DND-41 (cell line): Measurements from ENCODE around the gene CCDC102B.

Source experiments
- ATAC-seq: fragments of 200-7000 bp; cut with Tn5 transposase; 3 replicates; pipeline ENCODE4 v1.9.1; 2021; ENCODE audit warnings: low read depth; ENCODE audit not compliant: insufficient read depth
- DNase-seq: peaks from one replicate; pipeline ENCODE4 v3.0.0-alpha.2; 2020
- H2AFZ ChIP-seq: 2 replicates; pipeline ENCODE4 v1.6.0; 2012; ENCODE audit warnings: low read depth, low read length
- H3K27ac ChIP-seq: 2 replicates; pipeline ENCODE4 v1.5.1; 2012; ENCODE audit warnings: low read length, inconsistent platforms
- H3K27me3 ChIP-seq: fragments of 200-600 bp; sonication (generic); 2 replicates; pipeline ENCODE4 v1.6.0; 2012; ENCODE audit warnings: low read length, mild to moderate bottlenecking, inconsistent platforms; ENCODE audit not compliant: insufficient read depth, poor library complexity
- H3K36me3 ChIP-seq: 2 replicates; pipeline ENCODE4 v1.5.1; 2012; ENCODE audit warnings: low read length, inconsistent platforms; ENCODE audit not compliant: insufficient read depth
- H3K4me1 ChIP-seq: 2 replicates; pipeline ENCODE4 v1.5.1; 2012; ENCODE audit warnings: mild to moderate bottlenecking, low read length; ENCODE audit not compliant: insufficient read depth
- H3K4me2 ChIP-seq: 2 replicates; pipeline ENCODE4 v1.6.0; 2012; ENCODE audit warnings: mild to moderate bottlenecking, moderate library complexity, low read length, inconsistent platforms; ENCODE audit not compliant: insufficient read depth
- H3K4me3 ChIP-seq, 2 experiments: fragments of 200-600 bp in 1 of 2; shearing (Covaris generic) in 1 of 2; 2 replicates each; pipeline ENCODE4 v1.5.1; 2012 to 2016; ENCODE audit warnings: inconsistent platforms in 2 of 2, low read length in 2 of 2, mild to moderate bottlenecking in 2 of 2, low read depth in 1 of 2, moderate library complexity in 1 of 2
- H3K79me2 ChIP-seq: 2 replicates; pipeline ENCODE4 v1.6.0; 2012; ENCODE audit warnings: low read length, inconsistent platforms; ENCODE audit not compliant: insufficient read depth
- H3K9ac ChIP-seq: 2 replicates; pipeline ENCODE4 v1.6.0; 2012; ENCODE audit warnings: low read depth, mild to moderate bottlenecking, inconsistent platforms, low read length, moderate library complexity
- H3K9me3 ChIP-seq: 2 replicates; pipeline ENCODE4 v1.5.1; 2012; ENCODE audit warnings: low read length, moderate library complexity, mild to moderate bottlenecking, inconsistent platforms; ENCODE audit not compliant: insufficient read depth, severe bottlenecking
- H4K20me1 ChIP-seq: 2 replicates; pipeline ENCODE4 v1.6.0; 2012; ENCODE audit warnings: low read length; ENCODE audit not compliant: insufficient read depth
- EZH2 ChIP-seq: IDR thresholded peaks from 3 replicates; pipeline ENCODE4 v1.6.1; 2012; ENCODE audit warnings: borderline replicate concordance, low read depth, mild to moderate bottlenecking, moderate library complexity, low read length, inconsistent platforms; ENCODE audit not compliant: severe bottlenecking
- TF ChIP-seq, protein P1 (sequence below): IDR thresholded peaks from 2 replicates; pipeline ENCODE4 v1.5.1; 2012; ENCODE audit warnings: borderline replicate concordance, low read length, moderate library complexity, mild to moderate bottlenecking; ENCODE audit not compliant: poor library complexity, severe bottlenecking; ENCODE audit errors: extremely low read depth

Gene CCDC102B

DNA sequence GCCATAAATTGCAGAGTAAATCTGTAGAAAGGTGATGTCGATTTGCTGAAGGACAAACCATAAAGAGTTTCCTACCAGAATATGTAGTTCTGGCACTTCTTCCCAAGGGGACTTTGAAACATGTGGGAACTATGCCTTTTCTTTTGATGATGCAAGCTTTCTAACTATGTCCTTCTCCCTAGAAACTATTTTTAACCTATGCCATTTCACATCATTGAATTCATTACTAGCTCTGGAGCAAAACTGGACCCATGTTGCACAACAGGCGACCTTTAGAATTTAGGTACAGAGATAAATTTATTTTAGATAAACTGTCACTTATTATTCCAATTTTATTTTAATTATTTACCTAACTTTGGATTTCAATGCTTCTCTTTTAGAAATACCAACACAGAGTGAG is 186.5 kb downstream of the CCDC102B start:
- ATAC-seq (no peak), DNase-seq (no peak)
- Histone ChIP-seq H3K27ac (no peak overlapping the region), H2AFZ (no peak overlapping the region), H3K36me3 (no peaks in the 10 kb centered on the region), H3K4me1 (no peaks in the 10 kb centered on the region), H3K79me2 (no peaks in the 10 kb centered on the region), H3K9me3 (no peaks in the 10 kb centered on the region), H3K9ac (no peak overlapping the region), H3K4me3 (no peak overlapping the region), H4K20me1 (no peaks in the 10 kb centered on the region), H3K27me3 (no peaks in the 10 kb centered on the region), H3K4me2 (no peak overlapping the region)
- TF ChIP-seq, protein P1, sequence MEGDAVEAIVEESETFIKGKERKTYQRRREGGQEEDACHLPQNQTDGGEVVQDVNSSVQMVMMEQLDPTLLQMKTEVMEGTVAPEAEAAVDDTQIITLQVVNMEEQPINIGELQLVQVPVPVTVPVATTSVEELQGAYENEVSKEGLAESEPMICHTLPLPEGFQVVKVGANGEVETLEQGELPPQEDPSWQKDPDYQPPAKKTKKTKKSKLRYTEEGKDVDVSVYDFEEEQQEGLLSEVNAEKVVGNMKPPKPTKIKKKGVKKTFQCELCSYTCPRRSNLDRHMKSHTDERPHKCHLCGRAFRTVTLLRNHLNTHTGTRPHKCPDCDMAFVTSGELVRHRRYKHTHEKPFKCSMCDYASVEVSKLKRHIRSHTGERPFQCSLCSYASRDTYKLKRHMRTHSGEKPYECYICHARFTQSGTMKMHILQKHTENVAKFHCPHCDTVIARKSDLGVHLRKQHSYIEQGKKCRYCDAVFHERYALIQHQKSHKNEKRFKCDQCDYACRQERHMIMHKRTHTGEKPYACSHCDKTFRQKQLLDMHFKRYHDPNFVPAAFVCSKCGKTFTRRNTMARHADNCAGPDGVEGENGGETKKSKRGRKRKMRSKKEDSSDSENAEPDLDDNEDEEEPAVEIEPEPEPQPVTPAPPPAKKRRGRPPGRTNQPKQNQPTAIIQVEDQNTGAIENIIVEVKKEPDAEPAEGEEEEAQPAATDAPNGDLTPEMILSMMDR, result no peak
- TF ChIP-seq EZH2, result no peak

DNA sequence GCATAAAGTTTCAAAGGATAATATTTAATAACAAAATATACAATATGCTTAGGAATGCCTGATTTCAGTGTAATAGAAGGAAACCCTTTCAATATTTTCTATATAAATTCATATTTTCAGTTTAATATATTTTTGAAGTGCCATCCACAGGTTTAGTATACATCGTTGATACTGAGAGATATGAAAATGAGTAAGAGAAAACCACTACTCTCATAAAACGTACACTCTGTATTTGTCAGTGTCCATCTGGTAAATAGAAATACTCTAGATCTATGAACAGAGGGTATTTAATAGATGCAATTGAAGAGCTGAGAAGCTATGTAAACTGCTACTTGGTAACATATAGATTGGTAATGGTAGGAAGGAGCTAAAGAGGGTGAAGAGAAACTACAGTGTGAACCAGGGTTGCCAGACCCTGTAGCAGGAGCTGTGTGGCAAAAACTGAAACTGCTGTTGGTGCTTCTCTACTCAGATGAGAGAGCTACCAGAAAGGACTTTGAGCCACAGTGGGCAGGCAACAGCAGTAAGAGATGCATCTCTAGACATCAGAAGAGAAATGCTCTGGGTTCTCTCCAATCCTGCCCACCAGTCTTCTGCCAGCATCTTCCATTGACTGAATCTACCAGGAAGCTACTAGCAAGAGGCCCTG is 187.4 kb downstream of the CCDC102B start:
- DNase-seq (no peak), ATAC-seq (no peak)
- Histone ChIP-seq H3K4me3 (no peak overlapping the region), H3K9me3 (no peaks in the 10 kb centered on the region), H3K4me1 (no peaks in the 10 kb centered on the region), H2AFZ (no peak overlapping the region), H3K4me2 (no peak overlapping the region), H3K27ac (no peak overlapping the region), H3K9ac (no peak overlapping the region), H3K27me3 (no peaks in the 10 kb centered on the region), H3K79me2 (no peaks in the 10 kb centered on the region), H4K20me1 (no peaks in the 10 kb centered on the region), H3K36me3 (no peaks in the 10 kb centered on the region)
- TF ChIP-seq, protein P1, result no peak
- no peak for TF ChIP-seq EZH2

GRCh38 chr18:68991286-68991685 is 193.4 kb downstream of the CCDC102B start:
- H3K27me3 ChIP-seq, result no peaks in the 10 kb centered on the region
- no peaks in the 10 kb centered on the region for H3K9me3 ChIP-seq
- ATAC-seq (no peak), DNase-seq (no peak)
- no peak overlapping the region for H3K4me3 ChIP-seq
- no peak overlapping the region for H3K27ac ChIP-seq
- no peak overlapping the region for H3K9ac ChIP-seq
- no peak overlapping the region for H3K4me2 ChIP-seq
- H3K4me1 ChIP-seq, result no peaks in the 10 kb centered on the region
- no peaks in the 10 kb centered on the region for H4K20me1 ChIP-seq
- no peaks in the 10 kb centered on the region for H3K36me3 ChIP-seq
- no peaks in the 10 kb centered on the region for H3K79me2 ChIP-seq
- no peak overlapping the region for H2AFZ ChIP-seq
- TF ChIP-seq, protein P1, result no peak
- TF ChIP-seq EZH2, result no peak
